ENCODE measurements around the gene DNM3.

DNA sequence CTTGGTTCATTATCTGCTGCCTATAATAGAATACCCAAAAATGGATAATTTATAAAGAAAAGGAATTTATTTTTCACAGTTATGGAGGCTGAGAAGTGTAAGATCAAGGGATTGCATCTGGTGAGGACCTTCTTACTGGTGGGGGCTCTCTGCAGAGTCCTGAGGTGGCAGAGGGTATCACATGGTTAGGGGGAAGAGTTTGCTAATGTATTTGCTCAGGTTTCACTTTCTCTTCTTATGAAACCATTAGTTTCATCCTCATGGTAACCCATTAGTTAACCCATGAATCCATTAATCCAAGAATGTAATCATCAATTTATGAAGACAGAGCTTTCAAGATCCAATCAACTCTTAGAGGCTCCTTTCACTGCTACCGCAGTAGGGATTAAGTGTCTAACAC is 120.6 kb downstream of the DNM3 start:
- TF ChIP-seq, protein P1, sequence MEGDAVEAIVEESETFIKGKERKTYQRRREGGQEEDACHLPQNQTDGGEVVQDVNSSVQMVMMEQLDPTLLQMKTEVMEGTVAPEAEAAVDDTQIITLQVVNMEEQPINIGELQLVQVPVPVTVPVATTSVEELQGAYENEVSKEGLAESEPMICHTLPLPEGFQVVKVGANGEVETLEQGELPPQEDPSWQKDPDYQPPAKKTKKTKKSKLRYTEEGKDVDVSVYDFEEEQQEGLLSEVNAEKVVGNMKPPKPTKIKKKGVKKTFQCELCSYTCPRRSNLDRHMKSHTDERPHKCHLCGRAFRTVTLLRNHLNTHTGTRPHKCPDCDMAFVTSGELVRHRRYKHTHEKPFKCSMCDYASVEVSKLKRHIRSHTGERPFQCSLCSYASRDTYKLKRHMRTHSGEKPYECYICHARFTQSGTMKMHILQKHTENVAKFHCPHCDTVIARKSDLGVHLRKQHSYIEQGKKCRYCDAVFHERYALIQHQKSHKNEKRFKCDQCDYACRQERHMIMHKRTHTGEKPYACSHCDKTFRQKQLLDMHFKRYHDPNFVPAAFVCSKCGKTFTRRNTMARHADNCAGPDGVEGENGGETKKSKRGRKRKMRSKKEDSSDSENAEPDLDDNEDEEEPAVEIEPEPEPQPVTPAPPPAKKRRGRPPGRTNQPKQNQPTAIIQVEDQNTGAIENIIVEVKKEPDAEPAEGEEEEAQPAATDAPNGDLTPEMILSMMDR (IDR thresholded peaks at IDR 0.05; ENCODE audit: low read depth, low read length), result no peak
- TF ChIP-seq MYC (IDR thresholded peaks at IDR 0.05; ENCODE audit: low read depth, low read length) (no peak), POLR2A (IDR thresholded peaks at IDR 0.05; ENCODE audit: extremely low read depth, insufficient read length) (no peak)
